ENCODE measurements around the gene PNRC2.

Gene PNRC2

GRCh38 chr1:23959461-23960290 lies at the start of gene PNRC2:
PNRC2 (plus strand) TSS chr1:23959828; CDS start chr1:23961458, 1,630 bp downstream.
- DNase-seq (ENCODE audit: low read depth in 3 of 3): peak; percentile 92 to 95 (median 92)

DNA sequence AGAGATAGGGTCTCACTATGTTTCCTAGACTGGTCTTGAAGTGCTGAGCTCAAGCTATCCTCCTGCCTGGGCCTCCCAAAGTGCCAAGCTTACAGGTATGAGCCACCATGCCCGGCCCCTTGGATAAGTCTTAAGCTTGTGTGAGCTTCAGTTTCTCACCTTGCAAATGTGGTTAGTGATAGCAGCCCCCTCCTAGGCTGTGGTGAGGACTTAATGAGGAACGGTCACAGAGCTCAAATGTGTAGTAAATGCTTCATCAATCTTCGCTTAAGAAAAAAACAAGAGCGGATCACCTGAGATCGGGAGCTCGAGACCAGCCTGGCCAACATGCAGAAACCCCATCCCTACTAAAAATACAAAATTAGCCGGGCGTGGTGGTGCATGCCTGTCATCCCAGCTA lies 49.5 kb upstream of the PNRC2 start:
- DNase-seq (ENCODE audit: low read depth in 3 of 3): no peak

DNA sequence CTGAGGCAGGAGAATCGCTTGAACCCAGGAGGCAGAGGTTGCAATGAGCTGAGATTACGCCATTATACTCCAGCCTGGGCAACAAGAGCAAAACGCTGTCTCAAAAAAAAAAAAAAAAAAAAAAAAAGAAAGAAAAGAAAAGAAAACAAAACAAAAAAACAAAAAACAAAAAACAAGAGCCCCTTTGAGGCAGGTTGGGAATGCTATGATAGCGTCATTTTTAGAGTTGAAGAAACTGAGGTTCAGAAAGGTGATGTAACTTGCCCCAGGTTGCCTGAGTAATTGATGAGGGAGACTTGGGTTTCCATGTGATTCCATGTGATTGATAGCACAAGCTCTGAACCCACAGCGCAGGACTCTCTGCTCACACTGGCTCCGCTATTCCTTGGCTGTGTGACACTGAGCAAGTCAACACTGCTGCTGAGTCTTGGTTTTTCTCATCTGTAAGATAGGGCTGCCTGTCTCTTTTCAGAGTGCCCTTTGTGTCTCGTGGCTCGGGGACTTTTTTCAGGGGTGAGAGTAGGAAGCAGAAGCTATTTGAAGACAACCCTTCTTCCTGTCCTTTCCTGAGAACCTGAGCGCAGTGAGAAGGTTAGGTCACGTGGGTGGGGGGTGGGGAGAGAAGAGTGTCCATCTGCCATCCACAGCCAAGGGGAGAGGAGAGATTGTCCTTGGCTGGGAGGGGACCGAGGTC lies 48.9 kb upstream of the PNRC2 start:
- no peak for DNase-seq (ENCODE audit: low read depth in 3 of 3)

DNA sequence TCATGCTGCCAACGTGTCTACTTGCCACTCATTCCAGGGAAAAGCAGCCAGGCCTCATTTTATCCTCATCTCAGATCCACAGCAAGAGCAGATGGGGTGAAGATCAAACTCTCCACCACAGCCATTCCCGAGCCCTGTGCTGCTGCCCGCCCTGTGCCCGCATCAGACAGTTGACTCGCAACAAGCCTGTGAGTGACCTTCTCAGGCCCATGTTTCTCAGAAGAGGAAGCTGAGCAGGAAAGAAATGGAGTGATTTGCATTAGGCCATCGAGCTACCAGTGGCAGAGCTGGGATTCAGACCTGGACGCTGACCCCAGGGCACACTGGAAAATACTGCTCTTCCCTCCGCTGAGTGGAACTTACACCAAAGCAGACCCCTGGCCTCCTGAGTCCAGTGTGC lies 47.7 kb upstream of the PNRC2 start:
- no peak for DNase-seq (ENCODE audit: low read depth in 3 of 3)

DNA sequence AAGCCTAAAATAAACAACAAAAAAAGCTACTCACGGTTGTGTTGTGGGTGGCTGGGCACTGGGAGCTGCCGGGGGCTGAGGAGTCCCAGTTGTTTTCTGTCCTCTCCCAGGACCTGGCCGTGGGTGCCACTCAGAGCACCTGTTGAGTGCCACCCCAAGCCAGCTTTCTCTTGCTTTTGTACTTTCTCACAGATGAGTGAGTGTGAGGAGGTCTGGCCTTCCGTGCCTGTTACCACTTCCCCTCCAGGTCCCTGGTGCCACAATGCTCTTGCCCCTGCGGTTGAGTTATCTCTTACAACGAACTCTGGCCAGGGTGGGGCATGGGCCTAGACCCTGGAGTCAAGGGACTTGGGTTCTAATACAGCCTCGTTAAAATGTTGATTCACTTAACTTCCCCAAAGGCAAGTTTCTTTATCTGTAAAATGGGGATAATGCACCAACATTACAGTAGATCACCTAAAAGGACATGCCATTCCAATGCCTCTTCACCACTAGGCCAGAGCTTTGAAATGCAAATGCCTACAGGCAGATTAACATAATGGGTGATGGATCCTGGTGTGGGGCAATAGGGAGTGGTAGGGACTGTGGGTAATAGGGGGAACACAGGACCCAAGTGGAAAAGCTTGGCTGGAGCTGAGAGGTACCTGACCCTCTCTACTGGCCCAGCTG lies 46.3 kb upstream of the PNRC2 start, which contains the start of gene CNR2:
Gene CNR2, minus strand, starts transcription at position 151 of the 669 bp plus-strand sequence. CDS start 37,745 bp downstream, outside the sequence.
- no peak for DNase-seq (ENCODE audit: low read depth in 3 of 3)

- DNase-seq (ENCODE audit: low read depth in 3 of 3): no peak
Measured at GRCh38 chr1:23914921-23915320, 44.7 kb upstream of the PNRC2 start.

GRCh38 chr1:23915466-23915865 lies 44.2 kb upstream of the PNRC2 start:
- DNase-seq (ENCODE audit: low read depth in 3 of 3): no peak

DNA sequence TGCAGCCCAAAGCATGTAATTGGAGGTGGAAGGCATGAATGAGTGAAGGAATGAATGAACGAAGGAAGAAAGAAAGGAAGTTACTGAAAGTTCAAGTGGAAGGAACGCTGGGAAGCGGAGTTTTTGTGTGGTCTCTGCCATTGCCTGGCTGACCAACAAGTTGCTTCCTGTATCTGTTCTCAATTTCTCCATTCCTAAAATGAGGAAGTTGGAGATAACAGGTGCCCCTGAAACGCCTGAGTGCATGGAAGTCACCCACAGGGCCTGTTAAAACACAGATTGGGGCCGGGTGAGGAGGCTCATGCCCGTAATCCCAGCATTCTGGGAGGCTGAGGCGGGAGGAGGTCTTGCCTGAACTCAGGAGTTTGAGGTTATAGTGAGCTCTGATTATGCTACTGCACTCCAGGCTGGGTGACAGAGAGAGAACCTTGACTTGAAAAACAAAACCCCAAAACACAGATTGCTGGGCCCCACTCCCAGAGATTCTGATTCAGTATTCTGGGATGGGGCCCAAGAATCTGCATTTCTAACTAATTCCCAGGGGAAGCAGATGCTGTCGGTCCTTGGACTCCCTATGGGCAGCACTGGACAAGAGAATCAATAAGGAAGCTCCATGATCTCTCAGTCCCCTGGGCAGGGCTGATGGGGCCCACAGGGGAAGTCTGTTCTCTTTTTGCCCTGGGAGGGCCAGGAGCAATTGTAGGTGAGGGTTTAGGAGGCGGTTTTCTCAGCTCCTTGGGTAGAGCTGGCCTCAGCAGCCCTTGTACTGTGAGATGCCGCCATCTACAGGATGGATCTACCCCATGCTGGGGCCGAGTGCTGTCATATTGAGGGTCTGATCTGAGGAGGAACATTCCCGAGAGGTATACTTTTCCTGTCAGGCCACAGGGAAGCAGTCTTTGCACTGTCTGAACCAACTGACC lies 43.2 kb upstream of the PNRC2 start:
- peak in 2 of 3 experiments; percentile 3 to 8 for DNase-seq (ENCODE audit: low read depth in 3 of 3)

- no peak for DNase-seq (ENCODE audit: low read depth in 3 of 3)
Measured at GRCh38 chr1:23922321-23922943, 37.2 kb upstream of the PNRC2 start.

GRCh38 chr1:23923592-23924499 lies 35.8 kb upstream of the PNRC2 start:
- DNase-seq (ENCODE audit: low read depth in 3 of 3): no peak

- DNase-seq (ENCODE audit: low read depth in 3 of 3): no peak
Measured at GRCh38 chr1:23924601-23925000, 35.0 kb upstream of the PNRC2 start.

- DNase-seq (ENCODE audit: low read depth in 3 of 3): no peak
Measured at GRCh38 chr1:23925279-23925678, 34.3 kb upstream of the PNRC2 start.

DNA sequence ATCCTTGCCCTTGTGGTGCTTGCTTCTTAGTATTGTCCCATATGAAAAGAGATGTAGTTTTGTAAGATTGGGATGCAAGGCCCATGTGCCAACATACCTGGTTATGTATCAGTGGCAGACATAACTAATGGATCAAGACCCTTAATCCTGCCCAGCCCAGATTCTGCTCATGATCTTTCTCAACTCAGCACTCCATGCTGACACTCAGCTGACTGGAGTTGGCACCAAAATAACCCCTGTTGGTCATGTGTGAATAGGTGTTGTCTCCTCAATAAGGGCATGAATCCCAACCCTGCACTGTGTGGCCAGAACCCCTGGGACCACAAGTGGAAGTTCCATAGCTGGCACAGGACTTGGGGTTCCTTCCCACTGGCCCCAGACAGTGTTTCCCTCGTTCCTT lies 32.5 kb upstream of the PNRC2 start:
- DNase-seq (ENCODE audit: low read depth in 3 of 3): no peak

DNA sequence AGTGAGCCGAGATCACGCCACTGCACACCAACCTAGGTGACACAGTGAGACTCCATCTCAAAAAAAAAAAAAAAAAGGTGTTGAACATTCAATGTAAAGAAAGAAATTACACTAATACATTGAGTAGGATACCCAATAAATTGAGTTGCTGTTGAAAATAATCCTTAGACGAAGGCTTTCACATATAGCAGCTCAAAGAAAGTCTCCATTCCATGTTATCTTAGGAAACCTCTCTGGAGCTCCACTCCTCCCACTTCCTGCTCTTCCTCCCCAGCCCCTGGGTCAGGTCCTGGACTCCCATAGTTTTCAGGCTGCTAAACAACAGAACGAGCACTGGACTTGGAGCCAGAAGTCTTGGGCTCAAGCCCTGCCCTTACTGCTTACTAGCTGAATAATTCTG lies 30.8 kb upstream of the PNRC2 start:
- DNase-seq (ENCODE audit: low read depth in 3 of 3): no peak

DNA sequence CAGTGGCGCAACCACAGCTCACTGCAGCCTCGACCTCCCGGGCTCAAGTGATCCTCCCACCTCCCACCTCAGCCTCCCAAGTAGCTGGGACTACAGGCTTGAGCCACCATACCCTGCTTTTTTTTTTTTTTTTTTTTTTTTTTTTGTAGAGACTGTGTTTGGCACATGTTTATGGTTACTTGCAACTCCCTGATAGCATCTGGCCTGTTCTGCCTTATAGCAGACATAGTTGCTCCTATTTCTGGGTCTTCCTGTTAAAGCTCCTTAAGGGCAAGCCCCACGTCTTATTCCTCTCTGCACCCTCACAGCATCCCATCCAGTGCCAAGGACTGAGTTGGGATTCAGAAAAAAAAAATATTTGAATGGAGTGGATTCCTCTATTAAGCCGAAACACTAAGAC lies 29.4 kb upstream of the PNRC2 start:
- DNase-seq (ENCODE audit: low read depth in 3 of 3): no peak

DNA sequence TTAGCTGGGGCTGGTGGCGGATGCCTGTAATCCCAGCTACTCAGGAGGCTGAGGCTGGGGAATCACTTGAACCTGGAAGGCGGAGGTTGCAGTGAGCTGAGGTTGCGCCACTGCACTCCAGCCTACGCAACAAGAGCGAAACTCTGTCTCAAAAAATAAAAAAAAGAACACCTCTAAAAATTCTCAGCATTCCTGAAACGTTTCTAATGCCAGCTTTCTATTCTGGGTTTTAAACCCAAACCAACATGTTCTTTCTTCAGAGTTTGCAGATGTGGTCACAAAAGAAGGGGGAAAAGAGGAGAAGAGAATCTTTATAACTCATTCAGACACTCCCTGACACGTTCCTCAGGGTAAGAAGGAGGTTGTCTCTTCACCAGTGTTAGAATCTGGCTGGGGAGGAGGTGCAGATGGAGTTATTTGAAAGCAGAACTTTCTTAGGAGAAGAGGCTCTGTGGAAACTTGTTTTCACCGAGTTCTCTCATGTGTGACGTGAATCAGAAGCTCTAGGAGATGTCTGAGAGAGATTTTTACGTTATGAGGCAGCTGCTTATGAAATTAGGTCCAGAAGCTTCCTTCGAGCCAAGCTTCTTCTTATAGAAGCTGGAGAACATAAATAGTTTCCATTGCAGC lies 28.7 kb upstream of the PNRC2 start:
- no peak for DNase-seq (ENCODE audit: low read depth in 3 of 3)

GRCh38 chr1:23931491-23931880 lies 28.1 kb upstream of the PNRC2 start:
- DNase-seq (ENCODE audit: low read depth in 3 of 3): no peak

DNA sequence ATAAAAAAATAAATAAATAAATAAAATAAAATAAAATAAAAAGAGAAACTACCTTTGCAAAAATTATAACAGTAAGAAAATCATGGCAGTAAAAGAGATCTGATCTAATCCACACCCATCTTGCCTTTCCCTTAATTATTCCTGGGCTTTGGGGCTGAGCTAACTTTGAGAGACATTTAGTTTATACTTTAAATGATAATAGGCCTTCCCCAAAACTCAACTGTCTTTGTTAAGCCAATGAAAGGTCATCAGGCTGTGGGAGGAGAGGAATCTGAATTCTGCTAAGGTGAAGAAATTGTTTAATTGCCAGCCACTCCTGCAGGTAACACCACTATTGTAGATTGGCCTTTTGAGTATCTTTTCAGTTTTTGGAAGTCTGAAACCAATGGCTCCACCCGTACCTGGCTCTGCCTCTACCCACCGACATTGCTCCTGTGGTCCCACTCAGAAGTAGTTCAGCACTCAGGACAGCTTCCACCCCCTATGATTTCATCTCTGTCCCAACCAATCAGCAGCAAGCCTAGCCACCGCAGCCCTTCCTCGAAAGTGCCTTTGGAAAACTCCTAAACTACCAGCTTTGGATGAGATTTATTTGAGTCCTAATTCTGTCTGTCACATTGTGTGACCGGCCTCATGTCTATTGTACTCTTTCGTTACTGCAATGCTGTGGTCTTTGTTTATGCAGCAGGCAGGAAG lies 23.0 kb upstream of the PNRC2 start:
- no peak for DNase-seq (ENCODE audit: low read depth in 3 of 3)

DNA sequence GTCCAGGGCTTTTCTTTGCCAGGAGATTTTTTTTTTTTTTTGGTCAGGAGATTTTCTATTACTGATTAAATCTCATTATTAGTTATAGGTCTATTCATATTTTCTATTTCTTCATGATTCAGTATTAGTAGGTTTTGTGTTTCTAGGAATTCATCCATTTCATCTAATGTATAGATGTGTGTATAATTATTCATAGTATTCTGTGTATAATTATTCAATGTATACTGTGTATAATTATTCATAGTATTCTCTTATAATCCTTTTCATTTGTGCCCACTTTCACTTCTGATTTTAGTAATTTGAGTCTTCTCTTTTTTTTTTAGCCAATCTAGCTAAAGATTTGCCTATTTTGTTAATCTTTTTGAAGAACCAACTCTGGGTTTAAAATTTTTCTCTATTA lies 12.3 kb upstream of the PNRC2 start:
- DNase-seq (ENCODE audit: low read depth in 3 of 3): no peak

Measured in stimulated activated CD4-positive, alpha-beta T cell treated with anti-CD3 and anti-CD28 coated beads, TNF-alpha, amount 100 ng/mL, for 4 hours (primary cell).